ENCODE measurements around the gene TECTB.

Gene TECTB

GRCh38 chr10:112275512-112276245 lies 7.5 kb upstream of the TECTB start:
- no peak for DNase-seq

DNA sequence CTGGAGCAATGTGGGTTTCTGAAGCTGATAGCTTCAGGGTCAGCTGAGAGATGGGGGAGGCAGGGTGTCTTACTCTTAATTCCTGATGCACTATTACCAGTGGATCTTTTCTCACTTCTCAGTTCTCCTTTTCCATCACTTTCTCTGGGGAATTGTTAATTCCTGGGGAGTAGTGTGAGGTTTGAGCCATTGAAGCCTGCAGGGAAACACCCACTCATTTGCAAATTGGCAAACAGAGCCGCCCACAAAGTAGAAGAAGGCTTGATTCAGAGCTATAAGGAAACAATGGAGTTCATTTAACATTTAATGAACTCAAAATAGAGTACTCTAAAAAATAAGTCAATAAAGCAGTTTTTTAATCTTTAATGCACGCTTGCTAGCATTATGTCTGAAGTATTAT lies 4.3 kb upstream of the TECTB start:
- DNase-seq, result no peak

DNA sequence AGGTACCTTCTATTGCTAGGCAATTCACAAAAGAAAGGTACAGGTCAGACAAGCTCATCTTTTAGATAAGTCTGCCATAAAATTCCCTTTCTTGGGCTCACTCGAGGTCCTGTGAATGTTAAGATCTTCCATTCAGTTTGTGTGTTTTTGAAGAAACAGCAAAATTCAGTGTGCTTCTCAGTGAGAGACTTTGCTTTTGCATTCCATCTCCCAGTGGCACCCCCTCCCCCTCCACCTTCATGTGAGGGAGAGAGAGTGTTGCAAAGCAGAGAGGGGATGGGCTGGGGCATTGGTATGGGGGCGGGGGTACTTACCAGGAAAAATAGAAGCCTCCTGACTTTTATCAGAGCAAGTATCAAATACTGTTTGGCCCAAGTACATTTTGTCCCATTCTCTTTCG lies 3.8 kb upstream of the TECTB start:
- DNase-seq, result no peak

GRCh38 chr10:112280205-112280921 lies 2.8 kb upstream of the TECTB start:
- DNase-seq, result no peak

DNA sequence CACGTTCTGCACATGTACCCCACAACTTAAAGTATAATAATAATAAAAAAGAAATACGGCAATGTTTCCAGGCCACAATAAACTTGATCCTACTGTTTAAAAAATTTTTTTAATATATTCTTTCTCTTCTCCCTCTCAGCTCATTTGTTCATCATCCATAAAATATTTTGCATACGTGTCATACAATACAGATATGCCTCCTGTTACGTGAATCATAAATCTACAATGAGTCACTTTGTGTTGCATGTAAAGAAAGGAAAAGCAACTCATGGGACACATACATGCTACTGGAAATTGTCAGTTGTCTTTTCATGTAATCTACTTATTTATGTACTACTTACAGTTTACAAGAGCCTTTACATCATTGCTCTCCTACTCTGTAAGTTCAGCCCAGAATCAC lies 1.1 kb upstream of the TECTB start:
- DNase-seq, result no peak

DNA sequence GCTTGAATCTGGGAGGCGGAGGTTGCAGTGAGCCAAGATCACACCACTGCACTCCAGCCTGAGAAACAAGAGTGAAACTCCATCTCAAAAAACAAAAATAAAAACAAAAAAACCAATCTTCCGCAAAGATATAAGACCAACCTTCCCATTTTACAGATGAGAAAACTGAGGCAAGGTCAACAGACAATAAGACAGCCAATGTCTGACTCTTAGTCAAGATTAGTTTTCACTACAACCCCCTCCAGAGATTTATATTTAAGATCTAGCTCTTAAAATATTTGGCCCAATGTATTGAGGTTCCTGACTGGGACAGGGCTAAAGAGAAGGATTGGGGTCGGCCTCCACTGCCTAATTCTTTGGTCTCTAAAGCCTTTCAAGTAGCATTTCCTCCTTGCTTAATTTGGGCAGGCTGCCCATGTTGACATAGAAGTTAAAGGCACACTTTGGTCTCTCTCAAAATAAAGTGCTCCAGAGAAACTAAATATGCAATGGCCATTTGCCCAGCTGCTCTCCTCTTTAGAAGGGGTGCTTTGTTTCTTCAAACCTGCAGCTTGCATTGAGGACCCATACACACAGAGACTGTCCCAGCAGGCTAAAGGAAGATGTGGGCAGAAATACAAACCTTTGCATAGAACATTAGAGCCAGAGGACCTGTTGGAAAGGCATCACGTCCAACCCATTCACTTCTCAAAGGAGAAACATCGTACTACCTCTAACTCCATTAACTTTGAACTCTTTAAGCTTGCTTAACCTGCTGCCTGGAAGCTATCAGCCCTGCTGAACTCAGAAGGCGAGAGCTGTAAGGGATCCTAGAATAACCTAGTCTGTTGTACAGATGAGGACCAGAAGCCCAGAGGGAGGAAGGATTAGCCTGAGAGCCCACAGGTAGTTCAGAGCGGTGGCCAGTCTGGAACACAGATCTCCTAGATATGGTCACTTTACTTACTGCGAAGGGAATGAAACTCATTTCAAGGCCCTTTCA lies 3.9 kb downstream of the TECTB start:
- DNase-seq, result no peak

- DNase-seq, result no peak
Measured at GRCh38 chr10:112287844-112288243, 4.6 kb downstream of the TECTB start.

DNA sequence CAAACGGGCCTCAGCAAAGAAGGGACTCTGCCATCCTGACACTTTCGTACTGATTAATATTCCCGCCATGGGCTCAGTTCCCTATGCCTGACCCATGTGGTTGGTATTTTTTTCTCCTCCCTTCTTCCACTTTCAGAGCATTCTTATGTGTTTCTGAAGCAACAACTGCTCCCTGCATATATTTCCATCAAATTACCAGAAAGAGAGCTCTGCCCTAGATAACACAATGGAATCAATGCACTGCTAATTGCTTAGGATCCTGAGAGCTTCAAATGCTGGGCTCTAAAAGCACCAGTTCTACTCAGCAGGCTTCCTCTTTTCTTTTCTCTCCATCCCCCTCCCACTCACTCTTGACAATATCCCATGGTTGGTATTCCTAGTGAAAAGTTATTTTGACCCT lies 5.3 kb downstream of the TECTB start:
- no peak for DNase-seq

DNA sequence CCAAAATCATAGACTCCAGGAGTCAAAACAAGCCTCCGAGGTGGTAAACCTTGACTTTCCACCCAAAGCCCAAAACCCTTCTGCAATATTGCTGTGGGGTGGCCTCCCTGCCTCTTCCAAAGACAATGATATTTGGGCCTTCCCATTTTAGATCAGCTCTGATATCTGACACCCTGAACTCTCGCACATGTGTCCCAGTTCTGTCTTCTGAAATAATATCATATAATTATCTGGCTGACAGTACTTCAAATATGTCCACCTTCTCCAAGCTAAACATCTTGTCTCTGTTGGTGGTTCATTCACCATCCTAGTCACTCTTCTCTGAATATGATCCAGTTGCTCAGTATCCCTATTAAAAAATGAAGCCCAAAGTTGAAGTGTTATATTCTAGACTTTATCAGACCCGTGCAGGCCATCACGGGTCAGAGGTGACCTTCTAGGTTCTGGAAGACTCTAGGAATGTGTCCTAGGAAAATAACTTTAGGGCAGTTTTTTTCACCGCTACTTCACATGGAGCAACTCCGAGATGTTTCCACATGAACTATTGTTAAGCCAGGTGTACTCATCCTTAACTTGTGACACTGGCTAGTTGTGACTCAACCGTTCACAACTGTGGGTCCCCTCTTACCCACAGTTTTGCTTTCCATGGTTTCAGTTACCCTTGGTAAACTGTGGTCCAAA lies 6.3 kb downstream of the TECTB start:
- DNase-seq, result no peak

GRCh38 chr10:112290054-112290373 lies 6.8 kb downstream of the TECTB start:
- DNase-seq, result no peak

GRCh38 chr10:112294169-112294568 lies 11.0 kb downstream of the TECTB start:
- no peak for DNase-seq

GRCh38 chr10:112295853-112296830 lies 12.9 kb downstream of the TECTB start:
- DNase-seq, result no peak

DNA sequence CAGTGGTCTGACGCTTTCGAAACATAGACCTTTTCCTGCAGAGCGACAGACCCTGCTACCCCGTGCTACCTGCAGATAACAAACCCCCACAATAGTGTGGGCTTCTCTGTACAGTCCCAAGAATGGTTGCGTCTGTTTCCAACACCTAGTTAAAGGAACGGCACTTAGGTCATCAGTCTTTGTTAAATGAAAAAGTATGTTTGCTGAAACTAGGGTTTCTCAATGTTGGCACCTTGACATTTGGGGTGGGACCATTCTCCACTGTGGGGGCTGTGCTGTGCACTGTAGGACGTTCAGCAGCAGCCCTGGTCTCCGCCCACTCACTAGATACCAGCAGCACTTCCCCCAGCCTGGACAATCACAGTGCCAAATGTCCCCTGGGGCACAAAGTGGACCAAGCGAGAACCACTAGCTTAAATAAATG lies 13.7 kb downstream of the TECTB start:
- DNase-seq, result no peak

DNA sequence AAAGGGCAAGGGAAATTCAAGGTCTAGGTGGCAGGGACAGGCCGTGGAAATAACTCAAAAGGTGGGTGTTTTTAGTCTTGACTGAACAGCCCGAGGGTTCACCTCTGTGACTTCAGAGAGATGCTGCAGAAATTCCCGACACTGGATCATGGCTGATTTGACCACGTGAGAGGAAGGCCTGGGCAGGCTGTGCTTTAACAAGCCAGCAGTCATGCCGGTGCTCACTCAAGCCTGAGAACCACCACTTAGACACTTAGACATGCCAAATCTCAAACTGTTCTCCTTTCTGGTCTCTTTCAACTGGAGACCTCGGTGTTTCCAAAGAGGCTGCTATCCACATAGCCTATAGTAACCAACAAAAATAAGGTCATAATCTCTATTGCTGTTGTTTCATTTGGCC lies 15.4 kb downstream of the TECTB start:
- DNase-seq, result no peak

DNA sequence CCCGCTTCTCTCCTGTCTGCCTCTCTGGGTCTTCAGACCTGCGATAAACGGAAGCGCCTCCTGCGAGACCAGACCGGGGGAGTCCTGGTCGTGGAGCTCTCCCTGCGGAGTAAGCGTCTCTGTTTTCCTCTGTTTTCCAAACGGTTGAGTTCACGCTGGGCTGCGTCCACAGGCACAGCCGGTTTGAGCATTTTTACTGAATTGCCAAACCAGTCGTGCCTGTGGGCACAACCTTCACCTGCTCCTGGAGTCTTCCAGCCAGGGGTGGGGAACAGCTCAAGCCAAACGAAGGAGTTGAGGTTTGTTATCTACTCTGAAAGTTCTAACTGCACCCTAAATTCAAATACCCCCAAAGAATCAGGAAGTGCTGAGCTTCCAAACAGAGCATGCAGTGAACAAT lies 16.3 kb downstream of the TECTB start:
- no peak for DNase-seq

DNA sequence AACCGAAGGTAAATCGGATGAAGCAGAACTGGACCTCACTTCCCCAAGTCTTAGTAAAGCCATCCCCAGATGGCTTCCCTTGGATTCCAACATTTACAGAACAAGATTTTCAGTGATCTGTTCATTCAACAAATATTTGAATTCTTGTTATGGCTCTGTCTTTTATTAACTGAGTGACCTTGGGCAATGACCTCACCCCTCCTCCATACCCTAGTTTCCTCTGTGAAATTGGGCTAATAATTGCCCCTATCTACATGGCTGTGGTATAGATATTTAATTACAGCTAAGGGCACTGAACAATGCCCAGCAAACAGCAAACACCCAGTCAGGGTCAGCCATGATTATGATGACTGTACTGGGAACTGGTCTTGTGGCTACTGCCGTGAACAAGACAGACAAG lies 19.1 kb downstream of the TECTB start:
- no peak for DNase-seq

DNA sequence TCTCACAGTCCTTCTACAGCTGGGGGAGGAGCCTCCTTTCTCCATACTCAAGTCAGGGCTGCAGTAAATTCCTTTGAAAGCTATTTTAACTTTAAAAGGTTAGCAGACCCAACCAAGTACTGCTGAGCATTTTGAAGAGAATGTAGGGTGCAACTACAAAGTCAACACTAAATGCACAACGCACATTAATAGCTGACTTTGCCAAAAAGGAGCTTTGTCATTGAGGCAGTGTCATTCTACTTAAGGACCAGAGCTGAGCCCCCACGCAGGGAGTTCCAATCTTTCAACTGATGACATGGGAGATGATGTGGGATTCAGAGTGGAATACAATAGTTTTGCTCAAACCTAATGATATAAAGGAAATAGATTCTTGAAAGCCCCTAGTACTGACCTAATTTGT lies 20.3 kb downstream of the TECTB start:
- no peak for DNase-seq

DNA sequence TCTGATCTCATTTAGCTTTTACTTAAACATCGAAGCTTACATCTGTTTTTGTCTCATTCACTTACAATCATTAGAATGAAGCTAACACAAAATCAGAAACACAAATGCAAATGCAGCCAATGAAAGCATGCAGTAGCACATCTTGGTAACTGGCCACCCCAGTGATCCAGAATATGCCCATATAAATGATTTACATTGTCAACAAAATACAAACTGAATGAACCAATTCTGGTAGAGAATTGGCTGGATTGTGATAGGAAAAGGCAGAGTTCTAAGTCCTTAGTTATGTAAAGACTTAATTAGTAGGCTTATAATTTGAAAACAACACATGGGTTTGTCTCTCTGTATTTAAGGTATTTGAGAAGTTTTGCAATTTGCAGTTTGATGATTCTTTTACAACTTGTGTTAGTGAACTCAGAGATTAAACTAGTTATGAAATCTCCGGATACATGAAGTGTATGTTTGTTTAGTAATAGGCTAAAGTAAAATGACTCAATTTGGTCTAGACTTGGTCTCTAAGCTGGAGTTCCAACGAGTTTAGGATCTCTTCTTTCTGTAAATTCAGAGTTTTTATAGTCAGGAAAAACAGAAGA lies 21.2 kb downstream of the TECTB start:
- no peak for DNase-seq

DNA sequence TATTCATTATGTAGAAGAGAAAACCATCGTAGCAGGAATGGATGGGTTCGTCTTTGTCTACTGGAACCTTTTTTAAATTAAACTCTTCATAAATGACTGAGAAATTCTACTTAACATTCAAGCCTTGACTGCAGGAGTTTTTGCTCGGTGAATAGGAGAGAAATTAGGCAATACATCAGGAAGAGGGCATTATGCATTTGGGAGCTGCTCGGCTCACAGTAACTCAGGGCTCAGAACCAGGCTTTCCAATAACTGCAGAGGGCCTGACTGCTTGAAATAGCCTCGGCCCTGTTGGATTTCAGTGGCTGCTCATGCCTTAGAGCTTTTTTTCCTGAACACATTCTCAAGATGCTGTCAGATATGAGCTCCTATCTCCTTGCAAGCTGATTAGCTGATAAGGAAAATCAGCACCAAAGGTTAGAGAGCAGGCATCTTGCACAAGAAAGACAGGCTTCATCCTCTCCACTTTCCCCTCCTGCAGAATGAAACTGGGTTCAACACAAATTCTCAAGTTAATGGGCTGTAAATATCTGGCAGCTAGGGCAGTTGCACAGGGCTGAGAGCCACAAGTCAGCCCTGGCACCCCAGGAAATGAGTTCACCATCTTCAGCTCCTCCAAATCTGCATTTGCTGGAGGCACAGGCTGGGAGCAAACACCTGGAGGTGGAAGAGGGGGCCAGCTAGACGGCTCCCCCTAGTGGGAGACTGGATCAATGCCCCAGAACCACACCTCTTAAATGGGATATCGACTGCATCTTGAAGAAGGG lies 24.3 kb downstream of the TECTB start:
- no peak for DNase-seq

DNA sequence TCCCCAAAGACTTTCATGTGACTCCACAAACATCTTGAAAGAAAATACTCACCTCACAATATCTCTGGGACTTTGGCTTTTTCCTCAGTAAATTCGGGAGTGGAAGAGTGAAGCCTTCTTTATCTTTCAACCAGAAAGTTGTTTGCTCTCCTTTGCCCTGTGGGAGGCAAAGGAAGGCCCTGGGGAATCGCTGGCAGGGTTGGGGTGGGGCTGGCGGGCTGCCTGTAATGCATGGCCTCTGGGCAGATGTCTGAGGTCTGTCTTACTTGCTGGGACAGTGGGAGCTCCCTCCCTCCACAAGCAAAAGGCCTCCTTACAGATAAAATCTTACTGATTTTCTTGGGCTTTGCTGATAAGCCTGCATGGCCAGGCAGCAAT lies 24.9 kb downstream of the TECTB start:
- DNase-seq, result no peak

DNA sequence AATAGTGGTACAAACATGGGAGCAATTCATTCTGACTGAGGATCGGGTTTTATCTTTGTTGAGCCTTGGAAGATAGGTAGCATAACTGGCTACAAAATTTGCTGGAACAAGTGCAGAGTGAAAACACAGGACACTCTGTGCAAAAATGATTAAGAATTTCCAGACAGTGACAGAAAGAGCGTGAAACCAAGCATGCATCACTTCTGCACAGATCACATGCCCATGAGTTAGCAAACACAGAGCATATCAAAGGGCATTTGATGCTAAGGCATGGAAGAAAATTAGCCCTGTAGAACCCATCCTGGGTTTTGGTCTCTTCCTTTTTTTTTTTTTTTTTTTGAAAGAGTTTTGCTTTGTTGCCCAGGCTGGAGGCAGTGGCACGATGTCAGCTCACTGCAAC lies 28.3 kb downstream of the TECTB start:
- DNase-seq, result no peak
